HG03342 (cell line): ENCODE measurements around the gene TOX3.

ENCODE experiments used
- ATAC-seq: cut with Tn5 transposase; IDR thresholded peaks from one replicate; pipeline ENCODE4 v1.9.1; 2021; ENCODE audit warnings: mild to moderate bottlenecking, moderate library complexity; ENCODE audit not compliant: unreplicated experiment

Gene TOX3

GRCh38 chr16:52455549-52456277, 91.2 kb downstream of the TOX3 start:
- ATAC-seq = no peak

DNA sequence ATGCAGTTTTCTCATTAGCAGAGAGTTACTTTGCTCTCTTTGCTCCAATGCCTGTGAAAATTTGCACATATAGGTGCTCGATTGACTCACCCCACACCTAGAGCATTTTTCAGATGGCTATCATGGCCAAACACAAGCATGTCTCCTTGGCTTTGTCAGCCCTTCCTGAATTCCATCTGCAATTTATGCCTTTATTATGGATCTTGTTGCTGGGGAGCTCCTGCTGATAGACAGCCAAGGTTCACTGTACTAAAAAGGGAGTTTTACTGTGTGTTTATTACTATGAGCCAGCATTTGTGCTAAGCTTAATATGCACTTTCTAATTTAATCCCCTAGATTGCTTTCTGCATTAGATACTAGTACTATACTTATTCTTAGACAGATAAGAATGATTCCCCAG, 93.3 kb downstream of the TOX3 start:
- no peak for ATAC-seq

DNA sequence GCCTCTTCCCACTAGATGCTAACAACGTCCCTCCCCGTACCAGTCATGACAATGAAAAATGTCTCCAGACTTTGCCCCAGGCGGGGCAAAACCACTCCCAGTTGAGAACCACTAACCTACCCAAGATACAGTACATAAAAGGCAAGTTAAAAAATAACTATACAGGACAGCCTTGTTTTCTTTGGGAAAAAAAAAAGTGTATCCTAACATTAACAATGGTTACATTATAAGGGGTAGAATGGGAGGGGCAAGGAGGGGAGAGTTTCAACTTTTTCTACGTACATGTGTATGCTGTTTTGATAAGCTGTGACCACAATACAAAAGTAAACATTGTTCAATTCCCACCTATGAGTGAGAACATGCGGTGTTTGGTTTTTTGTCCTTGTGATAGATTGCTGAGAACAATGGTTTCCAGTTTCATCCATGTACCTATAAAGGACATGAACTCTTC, 94.9 kb downstream of the TOX3 start:
- ATAC-seq = no peak

GRCh38 chr16:52450916-52451315, 96.0 kb downstream of the TOX3 start:
- no peak for ATAC-seq

DNA sequence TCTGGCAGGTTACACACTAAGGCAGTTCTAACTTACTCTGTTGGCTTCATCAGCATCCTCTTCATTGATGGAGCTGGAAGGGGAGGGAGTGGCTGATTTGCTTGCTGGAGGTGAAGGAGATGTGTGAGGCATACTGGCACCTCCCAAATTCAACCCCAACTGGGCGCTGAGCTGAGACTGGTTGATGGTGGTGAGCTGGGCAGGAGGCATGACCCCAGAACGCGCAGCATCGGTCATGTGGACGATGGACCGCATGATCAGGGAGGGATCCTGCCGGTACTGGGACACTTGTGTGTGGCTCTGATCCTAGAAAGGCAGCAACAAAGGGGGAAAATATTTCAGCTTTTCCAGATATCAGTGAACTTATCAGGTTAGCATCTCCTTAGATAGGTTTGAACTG, 96.7 kb downstream of the TOX3 start:
- no peak for ATAC-seq

- no peak for ATAC-seq
These were observed 100.9 kb downstream of the TOX3 start for GRCh38 chr16:52446080-52446479.

DNA sequence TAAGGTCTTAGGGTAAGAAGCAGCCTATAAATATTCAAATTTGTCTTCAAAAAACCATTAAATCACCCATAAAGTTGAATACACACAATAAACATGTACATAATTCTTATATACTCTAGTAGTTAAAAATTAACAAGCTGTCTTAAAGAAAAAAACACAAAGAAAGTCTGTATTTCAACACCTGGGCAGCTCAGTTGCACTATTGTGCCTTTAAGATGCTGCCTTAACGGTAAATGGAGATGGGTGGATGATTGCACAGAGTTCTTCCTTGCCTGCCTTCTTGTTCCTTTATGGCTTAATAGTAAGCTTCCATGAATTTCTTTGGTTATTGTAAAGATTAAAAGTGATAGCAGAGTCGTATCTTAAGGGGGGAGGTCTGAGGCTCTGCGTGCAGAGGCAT, 105.1 kb downstream of the TOX3 start:
- no peak for ATAC-seq

GRCh38 chr16:52440248-52440647, 106.7 kb downstream of the TOX3 start:
- ATAC-seq = no peak

DNA sequence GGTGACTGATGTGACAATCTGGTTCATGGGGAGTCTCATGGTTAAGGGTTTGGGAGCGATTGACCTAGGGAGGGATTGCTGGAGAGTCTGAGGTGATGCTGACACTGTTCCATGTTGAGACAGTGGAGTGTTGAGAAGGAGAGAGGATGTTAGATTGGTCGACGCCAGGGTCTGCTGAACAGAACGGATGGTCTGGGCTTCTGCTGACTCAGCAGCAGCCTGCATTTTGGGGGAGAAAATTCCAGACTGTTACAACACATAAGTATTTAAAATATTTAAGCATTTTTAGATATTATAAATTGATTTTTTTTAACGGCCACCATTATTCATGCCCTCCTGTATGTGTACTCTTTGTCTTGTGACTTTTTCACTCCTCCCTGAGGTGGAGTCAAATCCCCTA, 107.2 kb downstream of the TOX3 start:
- no peak for ATAC-seq

GRCh38 chr16:52439171-52439701, 107.7 kb downstream of the TOX3 start:
- no peak for ATAC-seq

GRCh38 chr16:52437277-52437670, 109.7 kb downstream of the TOX3 start:
- no peak for ATAC-seq

DNA sequence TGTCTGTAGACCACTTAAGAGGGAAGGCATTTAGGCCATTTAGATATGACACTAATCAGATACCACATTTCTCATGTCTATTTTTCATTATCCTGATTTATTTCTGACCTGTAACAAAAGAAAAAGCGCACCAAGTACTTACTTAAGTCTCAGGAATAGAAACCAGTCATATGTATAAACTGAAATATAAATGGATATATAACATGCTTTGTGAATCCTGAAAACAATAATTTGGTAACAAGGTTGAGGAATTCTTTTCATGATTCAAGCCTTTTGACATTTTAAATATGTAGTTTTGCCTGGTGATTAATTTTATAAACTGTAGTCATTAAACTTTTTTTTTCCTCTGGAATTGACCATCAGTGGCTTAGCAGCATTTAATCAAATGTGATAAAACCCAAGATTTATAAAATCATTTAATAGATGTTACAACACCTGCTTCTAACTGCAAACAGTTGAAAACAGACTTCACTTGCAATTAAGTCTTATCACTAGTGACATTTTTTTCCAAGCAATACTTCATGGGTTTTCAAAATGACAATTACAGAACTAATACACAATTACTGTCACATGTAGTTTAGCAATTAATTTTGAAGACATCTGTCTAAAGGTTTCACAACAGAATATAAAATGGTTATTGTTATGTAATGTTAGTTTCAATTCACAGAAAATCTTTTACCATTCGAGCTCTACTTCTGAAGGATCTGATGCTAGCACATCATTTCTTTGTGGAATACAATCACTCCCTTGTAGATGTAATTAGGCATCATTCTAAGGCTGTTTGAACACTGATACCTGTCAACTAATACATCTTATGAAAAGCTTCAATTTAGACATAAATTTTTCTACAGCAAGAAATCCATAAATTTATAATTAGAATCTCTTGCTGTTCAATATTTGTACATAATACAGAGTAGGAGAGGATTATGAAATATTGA, 110.3 kb downstream of the TOX3 start:
- ATAC-seq = no peak

- no peak for ATAC-seq
These were observed 112.7 kb downstream of the TOX3 start for GRCh38 chr16:52434224-52434623.

DNA sequence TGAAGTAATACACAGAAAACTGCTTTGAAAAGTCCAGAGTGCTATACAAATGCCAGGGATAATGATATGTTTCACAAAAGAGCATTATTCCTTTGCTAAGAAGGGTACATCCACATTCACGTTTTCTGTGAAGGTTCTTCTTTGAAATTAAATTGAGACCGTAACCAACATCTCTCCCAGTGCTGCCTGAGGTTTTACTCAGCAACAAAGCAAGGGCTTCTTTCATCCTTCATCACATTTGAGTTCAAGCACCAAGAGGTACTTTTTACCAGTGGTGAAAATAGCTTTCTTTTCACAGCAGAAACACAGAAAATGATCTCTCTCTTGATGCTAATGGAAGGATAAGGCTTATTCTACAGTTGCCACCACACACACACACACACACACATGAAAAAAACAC, 113.3 kb downstream of the TOX3 start:
- ATAC-seq = no peak

DNA sequence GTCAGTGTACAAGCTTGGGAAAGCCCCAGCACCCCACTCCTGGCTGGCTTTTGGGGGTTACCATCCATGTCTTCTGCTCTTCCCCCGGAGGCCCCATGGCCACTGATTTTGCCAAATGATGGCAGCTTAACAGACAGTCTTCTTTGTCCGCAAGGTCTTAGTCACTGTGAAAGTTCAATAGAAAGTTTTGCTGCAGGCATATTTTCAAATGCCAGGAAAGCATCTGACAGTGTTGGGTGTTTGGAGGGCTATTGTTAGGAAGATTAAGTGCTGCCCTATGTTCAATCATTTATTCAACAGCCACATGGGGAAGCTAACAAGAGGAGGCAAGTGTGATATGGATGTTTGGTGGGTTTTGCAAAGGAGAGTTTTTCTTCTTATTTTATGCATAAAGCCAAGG, 122.4 kb downstream of the TOX3 start:
- no peak for ATAC-seq

DNA sequence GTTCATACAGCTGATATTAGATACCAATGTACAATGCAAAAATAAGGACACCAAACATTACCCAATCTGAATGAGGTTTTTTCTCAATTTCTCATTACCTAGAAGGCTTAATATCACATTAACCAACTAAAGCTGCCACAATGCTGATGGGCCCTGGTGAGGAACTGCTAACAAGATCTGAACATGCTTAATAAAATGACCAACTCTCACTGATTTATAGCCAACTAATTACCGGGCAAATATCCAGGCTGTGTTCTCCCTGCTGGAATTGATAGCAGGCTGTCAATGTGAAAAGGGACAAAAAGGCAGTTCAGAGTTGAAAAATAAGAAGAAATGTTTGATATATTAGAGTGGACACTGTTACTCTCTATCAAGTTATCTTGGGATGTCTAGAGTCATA, 124.6 kb downstream of the TOX3 start:
- no peak for ATAC-seq

DNA sequence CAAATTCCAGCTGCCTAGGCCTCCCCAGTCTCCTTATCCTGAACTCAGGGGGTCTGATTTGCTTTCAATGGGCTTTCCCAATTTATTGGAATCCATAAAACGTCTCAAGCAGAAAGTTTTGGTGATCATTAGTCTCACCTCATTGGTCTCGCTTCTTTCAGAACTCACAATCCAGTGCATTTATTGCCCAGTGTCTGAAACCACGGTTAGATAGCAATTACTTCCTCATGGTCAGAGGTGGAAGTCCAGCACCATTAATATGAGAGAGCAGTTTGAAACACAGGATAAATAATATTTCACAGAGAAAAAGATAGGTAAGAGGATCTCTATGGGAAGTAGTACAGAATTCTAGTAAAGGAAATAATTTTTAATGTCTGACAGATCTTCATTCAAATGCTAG, 128.7 kb downstream of the TOX3 start:
- ATAC-seq = no peak

- ATAC-seq = no peak
These were observed 130.1 kb downstream of the TOX3 start for GRCh38 chr16:52416888-52417287.

DNA sequence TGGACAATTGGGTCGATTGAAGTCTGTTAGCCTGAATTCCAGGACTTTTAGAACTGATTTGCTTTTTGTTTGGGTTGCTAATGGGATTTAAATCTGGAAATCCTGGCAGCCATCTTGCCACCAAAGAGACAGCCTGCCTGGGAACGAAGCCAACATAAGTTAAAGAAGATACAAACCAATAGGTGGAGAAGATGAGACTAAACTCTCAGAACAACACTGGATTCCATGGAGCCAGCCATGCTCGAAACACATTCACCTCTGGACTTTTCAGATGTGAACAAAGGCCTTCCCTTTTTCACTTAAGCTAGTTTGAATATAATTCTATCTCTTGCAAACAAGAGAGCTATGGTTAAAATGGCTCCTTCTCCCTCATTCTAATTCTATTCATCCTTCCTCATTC, 135.9 kb downstream of the TOX3 start:
- ATAC-seq = no peak

GRCh38 chr16:52408191-52408845, 138.6 kb downstream of the TOX3 start:
- no peak for ATAC-seq

DNA sequence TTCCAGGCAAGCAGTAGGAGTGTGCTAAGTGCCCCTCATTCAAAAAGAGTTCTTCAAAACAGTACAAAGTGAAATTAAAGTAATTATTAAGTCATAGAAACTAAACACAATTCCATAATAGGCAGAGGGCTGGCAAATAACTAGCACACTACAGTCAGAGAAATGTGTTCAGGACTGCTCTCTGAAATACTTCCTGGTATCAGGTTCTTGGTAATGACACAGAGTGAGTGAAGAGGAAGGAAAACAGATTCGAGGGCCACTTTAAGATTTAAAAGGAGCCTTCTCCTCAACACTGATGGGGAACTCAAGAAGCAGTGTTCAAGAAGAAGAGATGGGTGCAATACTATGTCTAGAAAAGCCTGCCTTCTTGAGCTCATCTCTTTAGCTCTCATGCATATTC, 139.2 kb downstream of the TOX3 start:
- ATAC-seq = no peak
